GM10248 (cell line): Measurements from ENCODE around the gene RYR3.

ENCODE experiments used
- CTCF ChIA-PET: fragments of 300-600 bp; sonication (Branson Sonifier 250); formaldehyde crosslinking; extraction: SDS; loops from one replicate; lab custom pipeline; 2021; ENCODE audit warnings: antibody characterized with exemption; lab: Yijun Ruan, JAX
- POLR2A ChIA-PET: fragments of 350-650 bp; sonication (Branson Sonifier 250); formaldehyde crosslinking; extraction: SDS; loops from one replicate; lab custom pipeline; 2020; ENCODE audit warnings: antibody characterized with exemption; lab: Yijun Ruan, JAX
- DNase-seq: peaks from one replicate; pipeline ENCODE4 v3.0.0; 2012; ENCODE audit errors: extremely low spot score
- TF ChIP-seq, protein P1 (sequence below): IDR thresholded peaks from 2 replicates; pipeline ENCODE4 v1.5.1; 2012; ENCODE audit warnings: mild to moderate bottlenecking, low read depth; ENCODE audit errors: extremely low read depth, missing control alignments, control extremely low read depth

RYR3 gene

DNA sequence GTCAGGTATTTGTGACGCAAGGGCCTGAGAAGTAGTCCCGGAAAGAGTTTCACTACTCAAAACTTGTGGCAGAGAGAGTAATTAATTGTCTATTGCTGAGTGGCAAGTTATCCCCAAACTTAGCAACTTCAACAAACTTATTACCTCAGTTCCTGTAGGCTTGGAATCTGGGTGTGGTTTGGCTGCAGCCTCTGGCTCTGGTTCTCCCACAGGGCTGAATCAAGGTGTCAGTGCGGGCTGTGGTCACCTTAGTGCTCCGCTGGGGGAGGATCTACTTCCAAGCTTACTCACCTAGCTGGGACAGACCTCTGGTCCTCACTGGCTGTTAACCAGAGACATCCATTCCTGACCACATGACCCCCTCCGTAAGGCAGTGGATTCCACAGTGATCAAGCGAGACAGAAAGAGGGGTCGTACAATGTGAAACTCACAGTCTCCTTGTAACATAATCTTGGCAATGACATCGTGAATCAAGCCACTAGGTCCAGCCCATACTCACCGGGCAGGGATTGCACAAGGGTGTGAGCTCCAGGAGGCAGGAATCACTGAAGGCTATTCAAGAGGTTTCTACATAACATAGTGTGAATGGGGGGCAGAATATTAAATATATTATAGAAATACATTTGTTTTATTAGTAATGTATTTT is 138.3 kb downstream of the RYR3 start:
- ChIA-PET POLR2A (no interaction called here), CTCF (no interaction called here)
- DNase-seq, result no peak
- TF ChIP-seq, protein P1, sequence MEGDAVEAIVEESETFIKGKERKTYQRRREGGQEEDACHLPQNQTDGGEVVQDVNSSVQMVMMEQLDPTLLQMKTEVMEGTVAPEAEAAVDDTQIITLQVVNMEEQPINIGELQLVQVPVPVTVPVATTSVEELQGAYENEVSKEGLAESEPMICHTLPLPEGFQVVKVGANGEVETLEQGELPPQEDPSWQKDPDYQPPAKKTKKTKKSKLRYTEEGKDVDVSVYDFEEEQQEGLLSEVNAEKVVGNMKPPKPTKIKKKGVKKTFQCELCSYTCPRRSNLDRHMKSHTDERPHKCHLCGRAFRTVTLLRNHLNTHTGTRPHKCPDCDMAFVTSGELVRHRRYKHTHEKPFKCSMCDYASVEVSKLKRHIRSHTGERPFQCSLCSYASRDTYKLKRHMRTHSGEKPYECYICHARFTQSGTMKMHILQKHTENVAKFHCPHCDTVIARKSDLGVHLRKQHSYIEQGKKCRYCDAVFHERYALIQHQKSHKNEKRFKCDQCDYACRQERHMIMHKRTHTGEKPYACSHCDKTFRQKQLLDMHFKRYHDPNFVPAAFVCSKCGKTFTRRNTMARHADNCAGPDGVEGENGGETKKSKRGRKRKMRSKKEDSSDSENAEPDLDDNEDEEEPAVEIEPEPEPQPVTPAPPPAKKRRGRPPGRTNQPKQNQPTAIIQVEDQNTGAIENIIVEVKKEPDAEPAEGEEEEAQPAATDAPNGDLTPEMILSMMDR, result no peak

DNA sequence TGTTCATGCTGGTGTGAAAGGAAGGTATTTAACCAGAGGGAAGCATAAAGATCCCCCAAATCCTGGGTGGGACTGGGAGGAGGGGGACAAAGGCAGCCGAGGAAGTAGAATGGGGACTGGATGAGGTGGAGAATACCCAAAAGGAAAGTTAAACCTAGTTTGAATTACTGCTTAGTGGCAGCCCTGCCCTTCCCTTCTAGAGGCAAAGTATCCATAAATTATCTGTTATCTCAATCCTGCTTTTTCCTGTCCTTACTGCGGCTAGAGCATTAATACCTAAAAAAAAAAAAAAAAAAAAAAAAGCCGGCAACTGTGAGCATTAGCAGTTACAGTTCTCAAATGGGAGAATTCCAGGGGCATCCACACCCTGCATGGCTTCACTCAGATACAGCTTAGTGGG is 139.0 kb downstream of the RYR3 start:
- TF ChIP-seq, protein P1, result no peak
- ChIA-PET POLR2A (no interaction called here), CTCF (interaction anchor here (1.1 kb wide), 1 partner anchor 8 kb away, joined by 3 read pairs; no protein-coding TSS in a partner anchor)
- no peak for DNase-seq

DNA sequence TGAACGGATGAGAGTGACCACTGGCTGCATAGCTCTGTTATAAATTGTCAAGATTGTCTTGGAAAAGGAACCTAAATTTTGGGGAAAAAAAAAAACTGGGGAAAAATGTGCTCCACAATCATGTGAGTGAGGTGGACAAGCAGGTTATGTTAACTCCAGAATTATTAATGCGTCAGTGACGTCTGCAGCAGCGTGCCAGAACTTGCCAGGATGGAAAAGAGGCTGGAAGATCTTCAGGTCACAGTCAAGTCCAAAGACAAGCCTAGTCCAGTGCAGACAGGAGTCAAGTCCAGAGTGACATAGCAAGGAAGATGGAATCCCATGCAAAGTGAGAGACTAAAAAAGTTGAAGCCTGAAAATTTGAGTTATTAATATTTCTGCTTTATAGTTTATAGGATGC is 140.6 kb downstream of the RYR3 start:
- CTCF ChIA-PET, result no interaction called here
- TF ChIP-seq, protein P1, result no peak
- POLR2A ChIA-PET, result no interaction called here
- DNase-seq, result no peak

DNA sequence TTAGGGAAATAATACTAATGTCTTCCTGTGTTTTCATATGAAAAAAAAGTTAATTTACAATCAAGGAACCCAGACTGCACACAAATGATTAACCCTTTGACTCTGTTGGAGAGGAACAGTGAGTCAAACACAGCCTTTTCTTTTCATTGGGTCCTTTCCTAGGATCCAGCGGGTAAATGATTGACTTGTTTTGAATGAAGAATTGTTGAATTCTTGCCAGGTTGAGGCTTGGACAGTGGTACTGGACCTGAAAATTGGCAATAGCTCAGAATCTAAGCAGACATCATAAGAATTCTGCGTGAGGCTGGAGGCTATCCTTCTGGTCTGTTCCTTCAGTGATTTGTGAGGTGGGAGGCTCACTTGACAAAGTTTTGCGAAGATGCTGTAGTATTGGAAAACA is 143.0 kb downstream of the RYR3 start:
- DNase-seq, result no peak
- ChIA-PET POLR2A (no interaction called here), CTCF (interaction anchor here (0.6 to 1.3 kb wide), 2 partner anchors 22 to 57 kb away, joined by 3 read pairs; no protein-coding TSS in a partner anchor)
- TF ChIP-seq, protein P1, result no peak

DNA sequence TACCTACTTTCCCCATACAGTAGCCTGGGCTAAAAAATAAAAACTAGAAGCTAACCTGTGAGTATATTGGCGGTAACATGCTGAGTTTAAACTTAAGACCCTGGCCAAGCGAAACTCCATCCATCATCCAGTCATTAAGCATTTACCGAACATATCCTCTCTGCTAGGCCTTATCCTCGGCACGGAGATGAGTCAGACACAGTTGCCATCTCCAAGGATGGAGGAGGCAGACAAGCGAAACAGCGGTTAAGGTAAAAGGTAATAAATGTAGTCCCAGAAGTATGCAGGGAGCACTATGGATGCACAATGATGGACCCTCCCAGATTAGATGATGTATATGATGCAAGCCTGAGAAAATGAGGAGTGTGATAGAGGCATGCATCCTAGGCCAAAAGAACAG is 143.6 kb downstream of the RYR3 start:
- ChIA-PET CTCF (interaction anchor here (1.3 kb wide), 1 partner anchor 22 kb away, joined by 3 read pairs; no protein-coding TSS in a partner anchor), POLR2A (no interaction called here)
- no peak for DNase-seq
- TF ChIP-seq, protein P1, result no peak

- CTCF ChIA-PET, result no interaction called here
- TF ChIP-seq, protein P1, result no peak
- POLR2A ChIA-PET, result no interaction called here
- DNase-seq, result no peak
These were observed 144.2 kb downstream of the RYR3 start for GRCh38 chr15:33454996-33455395.
